NCI-H345 treated with DMSO at 0.1 percent for 48 hours (cell line): ENCODE results near the gene GNA14.
"Not testable (repeated sequence)": the region's sequence is repeated elsewhere in the genome, so short reads cannot be mapped to it uniquely, and the experiment has no call there.

Source experiments
- DNase-seq: peaks from one replicate; lab custom pipeline; 2025; ENCODE audit not compliant: unreplicated experiment; lab: John Stamatoyannopoulos, UW

GNA14 gene

GRCh38 chr9:77647267-77648233, 572 bp downstream of the GNA14 start:
- no peak for DNase-seq

GRCh38 chr9:77643871-77644270, 4.3 kb downstream of the GNA14 start:
- DNase-seq = no peak

GRCh38 chr9:77640741-77641580, 7.2 kb downstream of the GNA14 start:
- no peak for DNase-seq

GRCh38 chr9:77632652-77633051, 15.5 kb downstream of the GNA14 start:
- DNase-seq = no peak

GRCh38 chr9:77628864-77629263, 19.3 kb downstream of the GNA14 start:
- not testable (repeated sequence) for DNase-seq

- no peak for DNase-seq
Observed at GRCh38 chr9:77616191-77616590, 31.9 kb downstream of the GNA14 start.

GRCh38 chr9:77614645-77615044, 33.5 kb downstream of the GNA14 start:
- DNase-seq = no peak

- DNase-seq = no peak
Observed at GRCh38 chr9:77606526-77606925, 41.6 kb downstream of the GNA14 start.

GRCh38 chr9:77605449-77606220, 42.5 kb downstream of the GNA14 start:
- no peak for DNase-seq

- no peak for DNase-seq
Observed at GRCh38 chr9:77604316-77604715, 43.8 kb downstream of the GNA14 start.

- DNase-seq = no peak
Observed at GRCh38 chr9:77602852-77603251, 45.3 kb downstream of the GNA14 start.

GRCh38 chr9:77601476-77602099, 46.5 kb downstream of the GNA14 start:
- DNase-seq = no peak

- no peak for DNase-seq
Observed at GRCh38 chr9:77600810-77601209, 47.3 kb downstream of the GNA14 start.

- DNase-seq = no peak
Observed at GRCh38 chr9:77599492-77599891, 48.6 kb downstream of the GNA14 start.

GRCh38 chr9:77598991-77599390, 49.1 kb downstream of the GNA14 start:
- no peak for DNase-seq

GRCh38 chr9:77598524-77598923, 49.6 kb downstream of the GNA14 start:
- DNase-seq = peak; percentile 3

GRCh38 chr9:77597057-77597456, 51.1 kb downstream of the GNA14 start:
- no peak for DNase-seq

GRCh38 chr9:77595426-77596095, 52.6 kb downstream of the GNA14 start:
- DNase-seq = peak; percentile 8

- DNase-seq = no peak
Observed at GRCh38 chr9:77594963-77595362, 53.2 kb downstream of the GNA14 start.

- no peak for DNase-seq
Observed at GRCh38 chr9:77593528-77593927, 54.6 kb downstream of the GNA14 start.
